ENCODE results near the gene XPO6. TPM values are rescaled to one million over a fixed set of nuclear protein-coding genes. Genes with fewer than 3 reads are reported as not detected.

XPO6 gene
- polyA plus RNA-seq, 1 of the 3 experiments (the other 2 are of a cell fraction): 97.1 TPM

GRCh38 chr16:28257256-28257655 lies 45.5 kb upstream of the XPO6 start (continued):
- no peak for TF ChIP-seq REST (IDR thresholded peaks at IDR 0.05; ENCODE audit: low read depth, low read length)

- ChIA-PET POLR2A (no interaction called here), CTCF (interaction anchor here (0.5 to 2.9 kb wide), 2 partner anchors 22 to 36 kb away, joined by 3 to 16 read pairs; no protein-coding TSS in a partner anchor)
- TF ChIP-seq PBX3 (IDR thresholded peaks at IDR 0.05) (no peak), MEF2A (IDR thresholded peaks at IDR 0.05; ENCODE audit: borderline replicate concordance, low read depth) (no peak), YY1 (IDR thresholded peaks at IDR 0.05; ENCODE audit: low read depth) (no peak), JUND (IDR thresholded peaks at IDR 0.05) (no peak), GABPA (IDR thresholded peaks at IDR 0.05; ENCODE audit: low read depth) (no peak), IRF3 (IDR thresholded peaks at IDR 0.05; ENCODE audit: low read depth, low read length) (no peak), RXRA (IDR thresholded peaks at IDR 0.05; ENCODE audit: borderline replicate concordance, low read depth) (no peak), EP300 (IDR thresholded peaks at IDR 0.05; ENCODE audit: borderline replicate concordance in 1 of 2, low read depth in 1 of 2, low read length in 1 of 2) (no peak), GATA2 (CRISPR knock-in tag; IDR thresholded peaks at IDR 0.05) (no peak), RCOR1 (IDR thresholded peaks at IDR 0.05; ENCODE audit: low read length) (no peak), TCF12 (IDR thresholded peaks at IDR 0.05) (no peak), FOXM1 (IDR thresholded peaks at IDR 0.05; ENCODE audit: low read depth) (no peak), RFX5 (IDR thresholded peaks at IDR 0.05; ENCODE audit: low read length) (no peak), NFIC (IDR thresholded peaks at IDR 0.05; ENCODE audit: borderline replicate concordance) (no peak), RAD21 (IDR thresholded peaks at IDR 0.05; ENCODE audit: low read length) (no peak), USF1 (IDR thresholded peaks at IDR 0.05; ENCODE audit: borderline replicate concordance, low read depth) (no peak), FOXJ3 (CRISPR knock-in tag; IDR thresholded peaks at IDR 0.05) (no peak)
- peaks cover 0 to 3% of the 10 kb centered on the region in 2 experiments; a peak in 1 of 4 replicates for H3K4me1 ChIP-seq (ENCODE audit: control insufficient read depth in 1 of 2, insufficient read depth in 2 of 2, low read depth in 1 of 2, low read length in 1 of 2)
- no peak overlapping the region for H3K4me2 ChIP-seq
- H3K9me2 ChIP-seq: no peaks in the 10 kb centered on the region
- no peak overlapping the region for H3K4me3 ChIP-seq (ENCODE audit: low read depth in 2 of 2, low read length in 1 of 2)
- H3K79me2 ChIP-seq (ENCODE audit: insufficient read depth): no peaks in the 10 kb centered on the region
- H3K27ac ChIP-seq (ENCODE audit: low read depth in 2 of 2, low read length in 1 of 2): no peak overlapping the region
- H3K36me3 ChIP-seq (replicated peaks in 1 of 2; ENCODE audit: control insufficient read depth in 1 of 2, insufficient read depth in 2 of 2, low read length in 1 of 2): no peaks in the 10 kb centered on the region
- no peak overlapping the region for H3K9ac ChIP-seq
- no peaks in the 10 kb centered on the region for H4K20me1 ChIP-seq (ENCODE audit: insufficient read depth)
- H3K27me3 ChIP-seq (ENCODE audit: insufficient read depth): no peaks in the 10 kb centered on the region
- no peaks in the 10 kb centered on the region for H3F3A ChIP-seq (replicated peaks; ENCODE audit: insufficient read depth)
- H3K9me3 ChIP-seq: no peaks in the 10 kb centered on the region
- DNase-seq: no peak
- no peak overlapping the region for H2AFZ ChIP-seq (ENCODE audit: low read depth)
- 85% methylated on average over 12 of the region's 12 CpGs for WGBS (ENCODE audit: low lambda C conversion rate)
Measured at GRCh38 chr16:28255838-28256237, 44.1 kb upstream of the XPO6 start.
